NCI-H1417 treated with DMSO at 0.1 percent for 48 hours (cell line): ENCODE results near the gene LSM5.

Experiments used
- DNase-seq: peaks from one replicate; lab custom pipeline; 2025; lab: John Stamatoyannopoulos, UW

LSM5 gene

GRCh38 chr7:32461484-32461883, 28.7 kb downstream of the LSM5 start:
- DNase-seq = no peak

DNA sequence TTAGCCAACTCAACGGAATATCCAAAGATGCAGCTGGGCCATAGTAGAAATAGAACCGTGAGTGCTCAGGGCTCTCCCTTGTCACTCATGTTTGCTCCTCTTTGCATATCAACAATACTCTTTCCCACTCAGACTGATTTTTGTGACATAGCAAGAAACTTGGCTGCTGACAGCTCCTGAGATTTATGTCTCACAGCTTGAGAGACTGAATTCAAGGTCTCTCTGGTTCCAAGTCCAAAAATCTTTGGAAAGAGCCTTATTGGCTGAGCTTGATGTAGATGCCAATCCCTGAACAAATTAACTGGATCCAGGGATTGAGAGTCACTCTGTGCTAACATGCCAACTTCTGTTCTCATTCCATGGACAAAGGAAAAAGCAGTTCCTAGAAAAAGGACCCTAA, 30.4 kb downstream of the LSM5 start:
- DNase-seq = no peak

- no peak for DNase-seq
Measured at GRCh38 chr7:32458025-32458424, 32.2 kb downstream of the LSM5 start.

DNA sequence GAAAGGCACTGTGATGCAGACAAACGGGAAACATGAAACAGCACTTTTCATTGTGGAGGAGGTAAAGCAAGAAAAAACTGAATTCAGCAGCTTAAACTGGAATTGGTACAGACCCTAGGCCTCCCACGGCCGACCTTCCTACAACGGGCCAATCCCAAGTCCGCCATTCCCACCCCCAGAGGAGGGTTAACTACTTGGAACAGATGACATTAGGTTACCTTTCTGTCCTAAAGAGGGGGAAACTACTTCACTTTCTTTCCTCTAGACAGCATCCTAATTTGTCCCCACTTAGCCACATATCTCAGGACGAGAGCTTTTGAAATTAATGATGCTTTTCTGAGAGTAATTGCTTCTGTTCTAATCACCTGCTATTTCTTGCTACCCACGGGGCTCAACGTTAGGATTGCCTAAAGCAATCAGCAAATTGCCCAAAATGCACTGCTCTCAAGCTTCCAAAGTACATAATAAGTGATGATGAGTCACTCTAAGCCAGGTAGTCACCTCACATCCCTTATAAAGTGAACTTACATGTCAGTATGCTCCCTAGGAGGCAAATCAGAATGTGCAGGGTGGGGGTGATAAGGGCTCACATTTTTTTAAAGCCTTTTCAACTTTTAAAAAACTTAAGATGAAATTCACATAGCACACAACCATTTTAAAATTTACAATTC, 36.7 kb downstream of the LSM5 start:
- DNase-seq = no peak

GRCh38 chr7:32447218-32447617, 43.0 kb downstream of the LSM5 start:
- no peak for DNase-seq

GRCh38 chr7:32436146-32436928, 53.8 kb downstream of the LSM5 start:
- no peak for DNase-seq
